DND-41 (cell line): ENCODE data around the gene HES5.

Experiments used
- ATAC-seq: fragments of 200-7000 bp; cut with Tn5 transposase; 3 replicates; pipeline ENCODE4 v1.9.1; 2021; ENCODE audit warnings: low read depth; ENCODE audit not compliant: insufficient read depth
- DNase-seq: peaks from one replicate; pipeline ENCODE4 v3.0.0-alpha.2; 2020
- H2AFZ ChIP-seq: 2 replicates; pipeline ENCODE4 v1.6.0; 2012; ENCODE audit warnings: low read depth, low read length
- H3K27ac ChIP-seq: 2 replicates; pipeline ENCODE4 v1.5.1; 2012; ENCODE audit warnings: low read length, inconsistent platforms
- H3K27me3 ChIP-seq: fragments of 200-600 bp; sonication (generic); 2 replicates; pipeline ENCODE4 v1.6.0; 2012; ENCODE audit warnings: low read length, mild to moderate bottlenecking, inconsistent platforms; ENCODE audit not compliant: insufficient read depth, poor library complexity
- H3K36me3 ChIP-seq: 2 replicates; pipeline ENCODE4 v1.5.1; 2012; ENCODE audit warnings: low read length, inconsistent platforms; ENCODE audit not compliant: insufficient read depth
- H3K4me1 ChIP-seq: 2 replicates; pipeline ENCODE4 v1.5.1; 2012; ENCODE audit warnings: mild to moderate bottlenecking, low read length; ENCODE audit not compliant: insufficient read depth
- H3K4me2 ChIP-seq: 2 replicates; pipeline ENCODE4 v1.6.0; 2012; ENCODE audit warnings: mild to moderate bottlenecking, moderate library complexity, low read length, inconsistent platforms; ENCODE audit not compliant: insufficient read depth
- H3K4me3 ChIP-seq, 2 experiments: fragments of 200-600 bp in 1 of 2; shearing (Covaris generic) in 1 of 2; 2 replicates each; pipeline ENCODE4 v1.5.1; 2012 to 2016; ENCODE audit warnings: inconsistent platforms in 2 of 2, low read length in 2 of 2, mild to moderate bottlenecking in 2 of 2, low read depth in 1 of 2, moderate library complexity in 1 of 2
- H3K79me2 ChIP-seq: 2 replicates; pipeline ENCODE4 v1.6.0; 2012; ENCODE audit warnings: low read length, inconsistent platforms; ENCODE audit not compliant: insufficient read depth
- H3K9ac ChIP-seq: 2 replicates; pipeline ENCODE4 v1.6.0; 2012; ENCODE audit warnings: low read depth, mild to moderate bottlenecking, inconsistent platforms, low read length, moderate library complexity
- H3K9me3 ChIP-seq: 2 replicates; pipeline ENCODE4 v1.5.1; 2012; ENCODE audit warnings: low read length, moderate library complexity, mild to moderate bottlenecking, inconsistent platforms; ENCODE audit not compliant: insufficient read depth, severe bottlenecking
- H4K20me1 ChIP-seq: 2 replicates; pipeline ENCODE4 v1.6.0; 2012; ENCODE audit warnings: low read length; ENCODE audit not compliant: insufficient read depth
- EZH2 ChIP-seq: IDR thresholded peaks from 3 replicates; pipeline ENCODE4 v1.6.1; 2012; ENCODE audit warnings: borderline replicate concordance, low read depth, mild to moderate bottlenecking, moderate library complexity, low read length, inconsistent platforms; ENCODE audit not compliant: severe bottlenecking
- TF ChIP-seq, protein P1 (sequence below): IDR thresholded peaks from 2 replicates; pipeline ENCODE4 v1.5.1; 2012; ENCODE audit warnings: borderline replicate concordance, low read length, moderate library complexity, mild to moderate bottlenecking; ENCODE audit not compliant: poor library complexity, severe bottlenecking; ENCODE audit errors: extremely low read depth

The HES5 gene

DNA sequence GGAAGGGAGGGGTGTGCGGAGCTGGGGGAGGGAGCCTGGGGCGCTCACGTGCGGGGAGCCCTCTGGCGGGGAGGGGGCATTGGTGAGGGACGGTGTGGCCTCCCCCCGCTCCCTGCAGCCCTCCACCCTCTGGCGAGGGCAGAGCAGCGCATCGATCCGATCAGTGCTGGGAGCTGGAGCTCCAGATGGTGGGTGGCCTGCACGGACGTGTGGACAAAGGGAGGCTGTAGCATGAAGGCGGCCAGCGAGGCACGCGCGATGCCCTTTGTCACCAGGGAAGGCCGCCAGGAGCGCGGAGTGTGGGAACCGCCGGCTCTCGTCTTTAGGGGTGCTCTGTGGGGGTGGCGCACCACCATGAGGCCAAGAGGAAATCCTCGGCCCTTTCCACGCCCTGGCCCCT lies 5.4 kb upstream of the HES5 start:
- Histone ChIP-seq H3K79me2 (no peaks in the 10 kb centered on the region), H3K36me3 (no peaks in the 10 kb centered on the region), H3K9me3 (no peaks in the 10 kb centered on the region), H3K4me3 (no peak overlapping the region), H3K27me3 (peaks cover 10% of the 10 kb centered on the region), H3K4me1 (peaks cover 16% of the 10 kb centered on the region), H3K9ac (no peak overlapping the region), H3K27ac (no peak overlapping the region), H2AFZ (no peak overlapping the region), H3K4me2 (no peak overlapping the region), H4K20me1 (peaks cover 45% of the 10 kb centered on the region)
- DNase-seq: no peak
- TF ChIP-seq, protein P1, sequence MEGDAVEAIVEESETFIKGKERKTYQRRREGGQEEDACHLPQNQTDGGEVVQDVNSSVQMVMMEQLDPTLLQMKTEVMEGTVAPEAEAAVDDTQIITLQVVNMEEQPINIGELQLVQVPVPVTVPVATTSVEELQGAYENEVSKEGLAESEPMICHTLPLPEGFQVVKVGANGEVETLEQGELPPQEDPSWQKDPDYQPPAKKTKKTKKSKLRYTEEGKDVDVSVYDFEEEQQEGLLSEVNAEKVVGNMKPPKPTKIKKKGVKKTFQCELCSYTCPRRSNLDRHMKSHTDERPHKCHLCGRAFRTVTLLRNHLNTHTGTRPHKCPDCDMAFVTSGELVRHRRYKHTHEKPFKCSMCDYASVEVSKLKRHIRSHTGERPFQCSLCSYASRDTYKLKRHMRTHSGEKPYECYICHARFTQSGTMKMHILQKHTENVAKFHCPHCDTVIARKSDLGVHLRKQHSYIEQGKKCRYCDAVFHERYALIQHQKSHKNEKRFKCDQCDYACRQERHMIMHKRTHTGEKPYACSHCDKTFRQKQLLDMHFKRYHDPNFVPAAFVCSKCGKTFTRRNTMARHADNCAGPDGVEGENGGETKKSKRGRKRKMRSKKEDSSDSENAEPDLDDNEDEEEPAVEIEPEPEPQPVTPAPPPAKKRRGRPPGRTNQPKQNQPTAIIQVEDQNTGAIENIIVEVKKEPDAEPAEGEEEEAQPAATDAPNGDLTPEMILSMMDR: no peak
- no peak for TF ChIP-seq EZH2
- ATAC-seq: no peak

DNA sequence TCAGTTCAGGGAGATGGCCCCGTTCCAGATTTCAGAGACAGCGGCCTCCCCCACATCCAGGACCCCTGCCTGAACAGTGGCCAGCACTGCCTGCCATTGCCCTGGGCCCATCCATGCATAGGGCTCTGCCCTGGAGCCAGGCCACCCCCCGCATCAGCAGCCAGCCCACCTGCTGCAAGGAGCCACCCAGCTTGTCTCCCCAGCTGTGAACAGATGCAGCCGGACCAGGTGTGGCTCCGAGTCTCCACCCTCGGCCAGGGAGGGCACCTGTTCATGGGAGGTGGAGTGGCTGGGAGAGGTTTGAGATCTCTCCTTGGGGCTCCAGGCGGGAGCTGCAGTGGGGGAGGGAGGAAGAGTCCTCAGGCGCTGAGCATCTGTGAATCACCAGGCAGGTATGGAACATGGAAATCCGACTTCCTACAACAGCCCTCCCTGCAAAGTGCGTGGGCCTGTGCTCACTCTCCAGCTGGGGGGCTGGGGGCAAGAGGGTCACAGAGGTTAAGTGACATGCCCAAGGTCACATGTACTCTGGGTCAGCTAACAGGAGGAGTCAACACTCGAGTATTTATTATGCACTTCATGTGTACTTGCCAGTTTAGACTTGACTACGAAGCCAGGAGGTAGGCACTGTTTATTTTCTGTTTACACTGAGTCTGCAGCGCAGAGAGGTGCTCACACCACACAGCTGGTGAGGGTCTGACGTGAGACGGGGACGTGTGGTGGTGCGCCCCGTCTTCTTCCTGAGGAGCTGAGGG lies 4.8 kb upstream of the HES5 start:
- H3K9ac ChIP-seq: no peak overlapping the region
- H4K20me1 ChIP-seq: peaks cover 39% of the 10 kb centered on the region
- no peaks in the 10 kb centered on the region for H3K9me3 ChIP-seq
- H2AFZ ChIP-seq: no peak overlapping the region
- no peaks in the 10 kb centered on the region for H3K36me3 ChIP-seq
- H3K4me2 ChIP-seq: no peak overlapping the region
- H3K27me3 ChIP-seq: peaks cover 11% of the 10 kb centered on the region
- no peak for TF ChIP-seq EZH2
- TF ChIP-seq, protein P1: no peak
- no peak for ATAC-seq
- H3K27ac ChIP-seq: no peak overlapping the region
- no peak overlapping the region for H3K4me3 ChIP-seq
- DNase-seq: no peak
- H3K79me2 ChIP-seq: no peaks in the 10 kb centered on the region
- peaks cover 12% of the 10 kb centered on the region for H3K4me1 ChIP-seq

DNA sequence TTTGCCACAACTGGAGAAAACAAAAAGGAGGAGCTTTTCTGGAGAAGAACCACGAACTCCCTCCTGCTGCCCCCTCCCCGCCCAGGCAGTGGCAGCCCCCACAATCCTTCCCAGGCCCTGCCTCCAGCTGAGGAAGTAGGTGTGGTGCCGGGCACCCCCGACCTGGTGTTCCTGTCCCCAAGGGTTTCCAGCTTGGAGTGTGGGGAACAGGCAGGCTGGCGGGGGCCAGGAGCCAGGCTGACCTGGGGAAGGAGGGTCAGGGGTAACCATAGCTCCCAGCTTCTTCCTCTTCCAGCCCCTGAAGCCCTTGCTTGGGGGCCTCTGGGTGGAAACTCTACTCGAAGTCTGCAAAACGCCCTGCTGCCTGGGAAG lies 4.2 kb upstream of the HES5 start:
- Histone ChIP-seq H4K20me1 (peaks cover 34% of the 10 kb centered on the region), H3K4me3 (no peak overlapping the region), H3K4me2 (no peak overlapping the region), H3K27ac (no peak overlapping the region), H3K9me3 (no peaks in the 10 kb centered on the region), H3K27me3 (peaks cover 11% of the 10 kb centered on the region), H2AFZ (no peak overlapping the region), H3K4me1 (peaks cover 7% of the 10 kb centered on the region), H3K79me2 (no peaks in the 10 kb centered on the region), H3K9ac (no peak overlapping the region), H3K36me3 (no peaks in the 10 kb centered on the region)
- DNase-seq: no peak
- TF ChIP-seq EZH2: no peak
- TF ChIP-seq, protein P1: no peak
- ATAC-seq: no peak

DNA sequence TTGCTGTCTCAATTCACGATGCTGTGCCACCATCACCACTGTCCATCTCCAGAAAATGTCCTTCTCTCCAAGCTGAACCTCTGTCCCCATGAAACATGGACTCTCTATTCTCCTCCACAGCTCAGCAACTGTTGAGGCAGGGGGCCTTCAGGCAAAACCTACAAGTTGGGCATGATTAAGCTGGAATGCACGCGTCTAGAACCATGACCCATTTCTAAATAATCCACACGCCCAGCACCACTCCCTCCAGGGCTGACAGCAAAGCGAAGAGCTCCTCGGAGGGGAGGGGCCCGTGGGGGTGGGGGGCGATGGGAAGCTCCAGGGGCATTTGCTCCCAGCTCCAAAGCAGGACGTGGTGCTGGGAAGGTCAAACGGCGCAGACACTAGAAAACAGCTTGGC lies 3.3 kb upstream of the HES5 start:
- Histone ChIP-seq H3K9ac (no peak overlapping the region), H3K4me2 (no peak overlapping the region), H3K79me2 (no peaks in the 10 kb centered on the region), H3K4me1 (peaks cover 7% of the 10 kb centered on the region), H3K27ac (no peak overlapping the region), H3K36me3 (no peaks in the 10 kb centered on the region), H4K20me1 (peaks cover 25% of the 10 kb centered on the region), H2AFZ (no peak overlapping the region), H3K4me3 (no peak overlapping the region), H3K27me3 (peaks cover 11% of the 10 kb centered on the region), H3K9me3 (no peaks in the 10 kb centered on the region)
- no peak for ATAC-seq
- TF ChIP-seq, protein P1: no peak
- no peak for TF ChIP-seq EZH2
- no peak for DNase-seq
